WTC11 (cell line): ENCODE measurements around the gene VSTM2B. TPM values are rescaled to one million over a fixed set of nuclear protein-coding genes. Genes with fewer than 3 reads are reported as not detected.

Experiments
- ATAC-seq: fragments of 200-7000 bp; cut with Tn5 transposase; 2 replicates; pipeline ENCODE4 v1.10.0; 2021; ENCODE audit warnings: mild to moderate bottlenecking, moderate library complexity
- CTCF ChIA-PET: fragments of 300-600 bp; sonication (Branson Sonifier 250); formaldehyde crosslinking; loops from one replicate; lab custom pipeline; 2021; ENCODE audit warnings: antibody characterized with exemption; lab: Charles Lee
- POLR2A ChIA-PET: fragments of 350-600 bp; sonication (Branson Sonifier 250); formaldehyde crosslinking; loops from one replicate; lab custom pipeline; 2021; ENCODE audit warnings: antibody characterized with exemption; lab: Charles Lee
- DNase-seq: peaks from one replicate; pipeline ENCODE4 v3.0.0; 2021; ENCODE audit warnings: low spot score
- H3K27ac Mint-ChIP-seq: 2 replicates; pipeline ENCODE4 v1.8.0; 2021; ENCODE audit warnings: mixed read lengths
- H3K27me3 Mint-ChIP-seq: 2 replicates; pipeline ENCODE4 v1.8.0; 2021; ENCODE audit warnings: low read depth, mild to moderate bottlenecking, moderate library complexity, mixed read lengths
- H3K36me3 Mint-ChIP-seq: 2 replicates; pipeline ENCODE4 v1.8.0; 2021; ENCODE audit warnings: mixed read lengths
- H3K4me1 Mint-ChIP-seq: 2 replicates; pipeline ENCODE4 v1.8.0; 2022; ENCODE audit warnings: mixed read lengths
- H3K4me3 Mint-ChIP-seq: 2 replicates; pipeline ENCODE4 v1.8.0; 2021; ENCODE audit warnings: mild to moderate bottlenecking, moderate library complexity, mixed read lengths
- H3K9me3 Mint-ChIP-seq: 2 replicates; pipeline ENCODE4 v1.8.0; 2021; ENCODE audit warnings: mixed read lengths
- ESRRA ChIP-seq: sonication (generic); formaldehyde crosslinking; IDR thresholded peaks from 2 replicates; pipeline ENCODE4 v1.8.1; 2022; ENCODE audit warnings: mild to moderate bottlenecking, missing genetic modification reagents, borderline replicate concordance
- JAZF1 ChIP-seq: fragments of 250-450 bp; sonication (Bioruptor Pico); IDR thresholded peaks from 2 replicates; pipeline ENCODE4 v1.9.0; 2021; ENCODE audit warnings: moderate library complexity, mild to moderate bottlenecking, inconsistent platforms
- USF2 ChIP-seq: sonication (generic); formaldehyde crosslinking; IDR thresholded peaks from 2 replicates; pipeline ENCODE4 v1.8.1; 2023; ENCODE audit warnings: mild to moderate bottlenecking, missing genetic modification reagents, moderate library complexity
- ZNF121 ChIP-seq: sonication (generic); formaldehyde crosslinking; IDR thresholded peaks from 2 replicates; pipeline ENCODE4 v1.8.0; 2023; ENCODE audit warnings: missing genetic modification reagents
- ZNF423 ChIP-seq: fragments of 250-450 bp; sonication (Bioruptor Pico); IDR thresholded peaks from 2 replicates; pipeline ENCODE4 v2.1.2; 2022; ENCODE audit warnings: mild to moderate bottlenecking, moderate library complexity
- ZSCAN18 ChIP-seq: fragments of 250-450 bp; sonication (Bioruptor Pico); IDR thresholded peaks from 2 replicates; pipeline ENCODE4 v2.1.2; 2022; ENCODE audit warnings: mild to moderate bottlenecking, moderate library complexity
- total RNA-seq: library from RNA; stranded (reverse); gene quantifications from 3 replicates; pipeline ENCODE4 v1.2.3, GENCODE V29; 2021

Gene VSTM2B
- total RNA-seq, 1 experiment from 2014 or later, result 3.2 TPM

GRCh38 chr19:29614046-29614445 is 88.3 kb downstream of the VSTM2B start:
- H3K36me3 Mint-ChIP-seq, result peaks cover 37% of the 10 kb centered on the region
- H3K9me3 Mint-ChIP-seq, result no peaks in the 10 kb centered on the region
- no peaks in the 10 kb centered on the region for H3K27me3 Mint-ChIP-seq
- ATAC-seq (no peak), DNase-seq (no peak)
- ChIA-PET CTCF (no interaction called here), POLR2A (no interaction called here)
- H3K27ac Mint-ChIP-seq, result no peak overlapping the region
- TF ChIP-seq ZNF423 (CRISPR knock-in tag), result no peak
- TF ChIP-seq ESRRA, result no peak
- TF ChIP-seq ZSCAN18 (CRISPR knock-in tag), result no peak
- TF ChIP-seq ZNF121 (CRISPR knock-in tag), result no peak
- TF ChIP-seq JAZF1, result no peak
- TF ChIP-seq USF2, result no peak
- H3K4me1 Mint-ChIP-seq, result peaks cover 2% of the 10 kb centered on the region; the same call in 1 of the 2 replicates
- no peak overlapping the region for H3K4me3 Mint-ChIP-seq

Other genes with a start within 250 kb of the VSTM2B start
- 45.1 to 52.9 TPM (median 46.7 TPM) in 3 replicates for gene POP4, start 80.3 kb downstream of the VSTM2B start, total RNA-seq
- gene PLEKHF1, start 139.5 kb downstream of the VSTM2B start, total RNA-seq, result 10.8 to 17.9 TPM (median 14.0 TPM) in 3 replicates
- gene C19orf12, start 189.3 kb downstream of the VSTM2B start, total RNA-seq, result 15.5 to 19.0 TPM (median 17.2 TPM) in 3 replicates